HepG2 (cell line): ENCODE data around the gene PDZD2. TPM values are rescaled to one million over a fixed set of nuclear protein-coding genes. Genes with fewer than 3 reads are reported as not detected.

Experiments used
- ATAC-seq: fragments of 200-7000 bp; cut with Tn5 transposase; 3 replicates; pipeline ENCODE4 v1.9.1; 2020; ENCODE audit warnings: mild to moderate bottlenecking, moderate library complexity
- BruUV-seq: library from RNA; stranded (reverse); fragments of 400-500 nt; replicated peaks from 2 replicates; lab custom pipeline; 2021; lab: Mats Ljungman, UMichigan
- CTCF ChIA-PET: fragments of 300-600 bp; formaldehyde crosslinking; extraction: SDS; loops from one replicate; lab custom pipeline; 2021; ENCODE audit warnings: low total read pairs, inconsistent platforms, low intra/inter-chr PET ratio; lab: Yijun Ruan, JAX
- POLR2A ChIA-PET: fragments of 350-600 bp; sonication (Branson Sonifier 250); formaldehyde crosslinking; loops from one replicate; lab custom pipeline; 2020; ENCODE audit warnings: antibody characterized with exemption, inconsistent platforms; lab: Yijun Ruan, JAX
- DNase-seq: peaks from one replicate; pipeline ENCODE4 v3.0.0-alpha.2; 2015; ENCODE audit warnings: low spot score
- FAIRE-seq: peaks from 3 replicates; lab custom pipeline; 2011; peaks lifted over from hg19 to GRCh38; lab: Jason Lieb, UNC
- H2AFZ ChIP-seq: one replicate; pipeline ENCODE4 v1.6.1; 2011; ENCODE audit warnings: low read length, inconsistent platforms
- H3K27ac ChIP-seq: fragments of 300-600 bp; 3 replicates; pipeline ENCODE4 v1.8.0; 2011; ENCODE audit warnings: mixed run types, mild to moderate bottlenecking, mixed read lengths, low read length, inconsistent platforms; ENCODE audit not compliant: insufficient read depth; ENCODE audit errors: extremely low read length
- H3K27me3 ChIP-seq, 2 experiments: fragments of 200-600 bp in 1 of 2; 2 replicates in 1 of 2; 3 replicates in 1 of 2; pipeline versions ENCODE4 v1.6.0 to v1.8.0; 2011; ENCODE audit warnings: low read length in 2 of 2, mild to moderate bottlenecking in 2 of 2, moderate library complexity in 2 of 2, inconsistent platforms in 1 of 2; ENCODE audit not compliant: insufficient read depth in 2 of 2, control insufficient read depth in 1 of 2
- H3K36me3 ChIP-seq, 2 experiments: fragments of 200-600 bp in 1 of 2; replicated peaks in 1 of 2; 2 replicates in 1 of 2; 3 replicates in 1 of 2; pipeline versions ENCODE4 v1.5.1 to v1.8.0; 2011; ENCODE audit warnings: low read length in 2 of 2, inconsistent platforms in 1 of 2; ENCODE audit not compliant: insufficient read depth in 2 of 2, control insufficient read depth in 1 of 2
- H3K4me1 ChIP-seq: 2 replicates; pipeline ENCODE4 v1.5.1; 2012; ENCODE audit warnings: low read length, inconsistent platforms; ENCODE audit not compliant: insufficient read depth
- H3K4me2 ChIP-seq: 2 replicates; pipeline ENCODE4 v1.6.0; 2011; ENCODE audit warnings: low read depth, low read length, inconsistent platforms
- H3K4me3 ChIP-seq, 3 experiments: fragments of 200-600 bp in 1 of 3; sonication (generic), shearing (Covaris generic) in 1 of 3; replicated peaks in 1 of 3; 2 replicates each; pipeline ENCODE4 v1.5.1; 2011 to 2016; ENCODE audit warnings: low read length in 3 of 3, inconsistent platforms in 2 of 3, low read depth in 2 of 3, mild to moderate bottlenecking in 2 of 3, control low read depth in 1 of 3, mixed read lengths in 1 of 3; ENCODE audit not compliant: insufficient read depth in 1 of 3
- H3K79me2 ChIP-seq: one replicate; pipeline ENCODE4 v1.6.1; 2011; ENCODE audit warnings: low read length, inconsistent platforms; ENCODE audit not compliant: insufficient read depth
- H3K9ac ChIP-seq: 2 replicates; pipeline ENCODE4 v1.6.0; 2011; ENCODE audit warnings: mild to moderate bottlenecking, low read depth, low read length, inconsistent platforms; ENCODE audit not compliant: insufficient read depth
- H3K9me3 ChIP-seq: 2 replicates; pipeline ENCODE4 v1.5.1; 2012; ENCODE audit warnings: mild to moderate bottlenecking, low read length
- H4K20me1 ChIP-seq: 2 replicates; pipeline ENCODE4 v1.6.0; 2011; ENCODE audit warnings: inconsistent platforms, mild to moderate bottlenecking, low read length, moderate library complexity; ENCODE audit not compliant: insufficient read depth
- CEBPB ChIP-seq: IDR thresholded peaks from 2 replicates; pipeline ENCODE4 v1.6.1; 2011; ENCODE audit warnings: low read depth, low read length, improper control_type of control experiment, borderline replicate concordance
- HIVEP1 ChIP-seq: sonication (generic); formaldehyde crosslinking; IDR thresholded peaks from 2 replicates; pipeline ENCODE4 v1.4.0; 2020; ENCODE audit warnings: mild to moderate bottlenecking, missing genetic modification reagents
- MBD4 ChIP-seq: IDR thresholded peaks from 2 replicates; pipeline ENCODE4 v1.6.1; 2012; ENCODE audit warnings: low read length, inconsistent platforms, borderline replicate concordance
- SMC3 ChIP-seq: IDR thresholded peaks from 2 replicates; pipeline ENCODE4 v1.6.1; 2011; ENCODE audit warnings: low read length, improper control_type of control experiment
- YEATS2 ChIP-seq: sonication (generic); formaldehyde crosslinking; IDR thresholded peaks from 2 replicates; pipeline ENCODE4 v1.4.0; 2020; ENCODE audit warnings: missing genetic modification reagents, borderline replicate concordance
- ZFP62 ChIP-seq: sonication (generic); formaldehyde crosslinking; IDR thresholded peaks from 2 replicates; pipeline ENCODE4 v1.4.0; 2020; ENCODE audit warnings: missing genetic modification reagents
- ZNF264 ChIP-seq: sonication (generic); formaldehyde crosslinking; IDR thresholded peaks from 2 replicates; pipeline ENCODE4 v1.4.0; 2020; ENCODE audit warnings: missing genetic modification reagents
- ZNF3 ChIP-seq: IDR thresholded peaks from 2 replicates; pipeline ENCODE4 v1.7.0; 2017; ENCODE audit warnings: inconsistent platforms
- ZNF460 ChIP-seq: sonication (generic); formaldehyde crosslinking; IDR thresholded peaks from 2 replicates; pipeline ENCODE4 v1.5.1; 2020; ENCODE audit warnings: missing genetic modification reagents, mild to moderate bottlenecking, borderline replicate concordance
- ZNF768 ChIP-seq: sonication (generic); formaldehyde crosslinking; IDR thresholded peaks from 2 replicates; pipeline ENCODE4 v1.4.0; 2020; ENCODE audit warnings: missing genetic modification reagents
- ZNF792 ChIP-seq: IDR thresholded peaks from 2 replicates; pipeline ENCODE4 v1.6.1; 2016
- WGBS: methylation state at CpG from one replicate; pipeline ENCODE4 v1.1.6; 2017; ENCODE audit warnings: low lambda C conversion rate; 5-methylcytosine and 5-hydroxymethylcytosine counted together
- in situ Hi-C: cut with HindIII; loops from 2 replicates; pipeline ENCODE4 v1.10.0; 2017; ENCODE audit warnings: low pct_unique_long_range_greater_than_20kb; ENCODE audit not compliant: extremely low pct_ligation_motif_present
- intact Hi-C: fragments of 100-400 bp; cut with micrococcal nuclease; formaldehyde crosslinking; loops from one replicate; pipeline ENCODE4 v1.10.0; 2022; ENCODE audit not compliant: unreplicated experiment
- polyA plus RNA-seq, 8 experiments: library from polyadenylated mRNA; depleted of rRNA in 3 of 8; stranded (reverse) in 7 of 8; unstranded in 1 of 8; fragments of >200 nt; fragmentation: Illumina TruSeq in 4 of 8; extraction: Trizol in 4 of 8; gene quantifications; 2 replicates each; pipeline versions ENCODE4 v1.2.1 to v1.2.3, GENCODE V29; 2011 to 2016; ENCODE audit warnings: low read depth in 4 of 8, missing spikeins in 1 of 8, mixed read lengths in 1 of 8; ENCODE audit not compliant: insufficient read depth in 1 of 8
- total RNA-seq, 5 experiments: library from RNA; depleted of rRNA; stranded (reverse); fragments of >200 nt; fragmentation: Illumina TruSeq; extraction: Trizol; gene quantifications; 2 replicates each; pipeline ENCODE4 v1.2.3, GENCODE V29; 2016; ENCODE audit warnings: low read depth in 1 of 5
- TF ChIP-seq, protein P1 (sequence below): sonication (generic); formaldehyde crosslinking; IDR thresholded peaks from 2 replicates; pipeline ENCODE4 v1.4.0; 2020; ENCODE audit warnings: mild to moderate bottlenecking, missing genetic modification reagents
- TF ChIP-seq, protein P2 (sequence below): sonication (generic); formaldehyde crosslinking; IDR thresholded peaks from 2 replicates; pipeline ENCODE4 v1.5.1; 2020; ENCODE audit warnings: missing genetic modification reagents, mild to moderate bottlenecking, borderline replicate concordance
- TF ChIP-seq, protein P3 (sequence below): sonication (generic); formaldehyde crosslinking; IDR thresholded peaks from 2 replicates; pipeline ENCODE4 v1.5.1; 2020; ENCODE audit warnings: missing genetic modification reagents, mild to moderate bottlenecking, borderline replicate concordance

Gene PDZD2
- total and polyA plus RNA-seq, 2 of the 13 experiments (the other 11 are each of a cell fraction or from before 2014, with no cell fraction given) = 0.04 TPM; not detected in 1

DNA sequence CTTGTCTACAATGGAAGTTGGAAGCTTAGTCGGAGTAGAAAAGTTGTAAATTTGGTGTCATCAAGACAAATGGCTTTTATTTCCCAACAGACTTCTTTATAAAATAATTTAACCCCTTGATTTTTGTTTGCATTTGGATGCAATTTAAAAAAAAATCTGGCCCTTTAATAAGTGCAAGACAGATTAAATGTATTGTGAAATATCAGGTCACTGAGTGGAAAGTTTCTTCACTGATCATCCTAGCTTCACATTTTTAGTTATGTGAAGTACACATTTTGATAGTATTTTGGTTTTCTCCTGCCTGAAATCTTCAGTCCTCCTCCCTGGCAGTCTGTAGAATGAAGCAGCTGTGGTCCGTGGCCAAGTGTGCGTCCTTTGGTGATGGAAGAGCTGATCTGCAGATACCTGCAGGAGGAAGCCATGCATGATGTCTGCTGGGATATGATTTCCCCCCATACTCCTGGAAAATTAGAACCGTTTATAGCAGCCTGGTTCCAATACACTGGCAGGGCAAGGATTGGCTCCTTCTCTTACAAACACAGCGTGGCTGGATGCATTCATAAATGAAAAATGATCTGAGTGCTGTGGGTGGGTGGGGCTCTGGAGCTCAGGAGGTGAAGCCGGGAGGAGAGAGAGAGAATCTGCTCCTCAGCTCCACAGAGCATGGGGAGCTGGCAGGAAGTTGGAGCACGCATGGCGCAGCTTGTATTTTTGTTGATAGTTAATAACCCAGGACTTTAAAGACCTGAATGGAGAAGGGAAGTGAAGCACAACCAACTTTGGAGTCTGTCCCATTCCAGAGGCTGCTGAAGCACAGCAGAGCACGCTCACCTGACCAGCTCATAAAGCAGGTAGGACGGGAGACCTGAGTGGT, 296.8 kb downstream of the PDZD2 start:
- no peak for FAIRE-seq
- Histone ChIP-seq H3K27ac (no peak overlapping the region), H3K27me3 (peaks cover 4 to 16% of the 10 kb centered on the region in 2 experiments; a peak in 3 of 5 replicates), H3K36me3 (no peaks in the 10 kb centered on the region), H2AFZ (no peak overlapping the region), H3K9me3 (no peaks in the 10 kb centered on the region), H3K79me2 (no peaks in the 10 kb centered on the region), H3K4me1 (no peaks in the 10 kb centered on the region), H4K20me1 (no peaks in the 10 kb centered on the region), H3K4me3 (no peak overlapping the region), H3K4me2 (no peak overlapping the region), H3K9ac (no peak overlapping the region)
- no TSS peak for BruUV-seq
- intact Hi-C loops = no loop called here
- ChIA-PET POLR2A (no interaction called here), CTCF (no interaction called here)
- WGBS = 27% methylated on average over 10 of the region's 10 CpGs
- in situ Hi-C loops = no loop called here
- ATAC-seq = no peak
- no peak for DNase-seq
- TF ChIP-seq CEBPB (peak; percentile 59; the same call in 1 of the 2 replicates), ZNF768 (no peak)

DNA sequence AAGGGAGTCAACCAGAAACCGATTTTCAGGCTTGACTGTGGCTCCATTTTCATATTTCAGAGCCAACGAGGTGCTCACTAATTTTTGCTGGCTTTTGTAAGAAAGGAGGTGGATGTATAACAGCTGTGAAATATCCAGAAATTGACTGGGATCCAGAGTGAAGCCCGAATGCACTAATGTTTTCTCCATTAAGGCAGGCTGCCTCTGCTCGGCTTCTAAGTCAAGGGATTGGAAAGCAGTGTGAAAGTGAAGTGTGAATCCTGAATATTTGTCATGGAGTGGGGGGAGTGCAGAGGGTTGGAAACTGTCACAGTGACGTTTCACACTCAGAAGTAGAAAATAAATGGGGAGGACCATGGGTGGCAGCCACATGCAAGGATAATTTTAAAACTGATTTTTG, 297.8 kb downstream of the PDZD2 start:
- ChIA-PET CTCF (no interaction called here), POLR2A (no interaction called here)
- no peak for ATAC-seq
- no peak for DNase-seq
- TF ChIP-seq ZFP62 (CRISPR knock-in tag) (no peak), ZNF792 (CRISPR knock-in tag) (no peak), ZNF264 (no peak), MBD4 (no peak), YEATS2 (CRISPR knock-in tag) (no peak), SMC3 (no peak), HIVEP1 (CRISPR knock-in tag) (no peak), ZNF460 (CRISPR knock-in tag) (no peak), ZNF3 (CRISPR knock-in tag) (no peak)
- TF ChIP-seq, protein P1, sequence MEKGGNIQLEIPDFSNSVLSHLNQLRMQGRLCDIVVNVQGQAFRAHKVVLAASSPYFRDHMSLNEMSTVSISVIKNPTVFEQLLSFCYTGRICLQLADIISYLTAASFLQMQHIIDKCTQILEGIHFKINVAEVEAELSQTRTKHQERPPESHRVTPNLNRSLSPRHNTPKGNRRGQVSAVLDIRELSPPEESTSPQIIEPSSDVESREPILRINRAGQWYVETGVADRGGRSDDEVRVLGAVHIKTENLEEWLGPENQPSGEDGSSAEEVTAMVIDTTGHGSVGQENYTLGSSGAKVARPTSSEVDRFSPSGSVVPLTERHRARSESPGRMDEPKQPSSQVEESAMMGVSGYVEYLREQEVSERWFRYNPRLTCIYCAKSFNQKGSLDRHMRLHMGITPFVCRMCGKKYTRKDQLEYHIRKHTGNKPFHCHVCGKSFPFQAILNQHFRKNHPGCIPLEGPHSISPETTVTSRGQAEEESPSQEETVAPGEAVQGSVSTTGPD (CRISPR knock-in tag) = no peak
- TF ChIP-seq, protein P2, sequence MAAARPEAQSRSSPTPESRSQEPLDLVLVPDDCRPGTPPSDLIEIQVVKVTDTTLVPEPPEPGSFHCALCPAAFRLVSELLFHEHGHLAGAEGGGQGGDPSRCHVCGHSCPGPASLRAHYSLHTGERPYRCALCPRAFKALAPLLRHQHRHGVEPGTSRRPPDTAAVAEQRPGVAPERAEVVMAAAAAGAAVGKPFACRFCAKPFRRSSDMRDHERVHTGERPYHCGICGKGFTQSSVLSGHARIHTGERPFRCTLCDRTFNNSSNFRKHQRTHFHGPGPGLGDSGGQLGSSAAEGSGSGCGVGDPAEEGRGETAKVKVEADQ (CRISPR knock-in tag) = no peak
- TF ChIP-seq, protein P3, sequence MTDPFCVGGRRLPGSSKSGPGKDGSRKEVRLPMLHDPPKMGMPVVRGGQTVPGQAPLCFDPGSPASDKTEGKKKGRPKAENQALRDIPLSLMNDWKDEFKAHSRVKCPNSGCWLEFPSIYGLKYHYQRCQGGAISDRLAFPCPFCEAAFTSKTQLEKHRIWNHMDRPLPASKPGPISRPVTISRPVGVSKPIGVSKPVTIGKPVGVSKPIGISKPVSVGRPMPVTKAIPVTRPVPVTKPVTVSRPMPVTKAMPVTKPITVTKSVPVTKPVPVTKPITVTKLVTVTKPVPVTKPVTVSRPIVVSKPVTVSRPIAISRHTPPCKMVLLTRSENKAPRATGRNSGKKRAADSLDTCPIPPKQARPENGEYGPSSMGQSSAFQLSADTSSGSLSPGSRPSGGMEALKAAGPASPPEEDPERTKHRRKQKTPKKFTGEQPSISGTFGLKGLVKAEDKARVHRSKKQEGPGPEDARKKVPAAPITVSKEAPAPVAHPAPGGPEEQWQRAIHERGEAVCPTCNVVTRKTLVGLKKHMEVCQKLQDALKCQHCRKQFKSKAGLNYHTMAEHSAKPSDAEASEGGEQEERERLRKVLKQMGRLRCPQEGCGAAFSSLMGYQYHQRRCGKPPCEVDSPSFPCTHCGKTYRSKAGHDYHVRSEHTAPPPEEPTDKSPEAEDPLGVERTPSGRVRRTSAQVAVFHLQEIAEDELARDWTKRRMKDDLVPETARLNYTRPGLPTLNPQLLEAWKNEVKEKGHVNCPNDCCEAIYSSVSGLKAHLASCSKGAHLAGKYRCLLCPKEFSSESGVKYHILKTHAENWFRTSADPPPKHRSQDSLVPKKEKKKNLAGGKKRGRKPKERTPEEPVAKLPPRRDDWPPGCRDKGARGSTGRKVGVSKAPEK = no peak
- FAIRE-seq = no peak
- no TSS peak for BruUV-seq
- 2% methylated on average over 5 of the region's 5 CpGs for WGBS
- no peak overlapping the region for H3K4me2 ChIP-seq
- H3K36me3 ChIP-seq = no peaks in the 10 kb centered on the region
- H3K79me2 ChIP-seq = no peaks in the 10 kb centered on the region
- H3K4me1 ChIP-seq = no peaks in the 10 kb centered on the region
- H2AFZ ChIP-seq = no peak overlapping the region
- no peaks in the 10 kb centered on the region for H4K20me1 ChIP-seq
- no peak overlapping the region for H3K27ac ChIP-seq
- intact Hi-C loops = no loop called here
- H3K9me3 ChIP-seq = no peaks in the 10 kb centered on the region
- in situ Hi-C loops = no loop called here
- H3K9ac ChIP-seq = no peak overlapping the region
- peaks cover 4 to 16% of the 10 kb centered on the region in 2 experiments; a peak in 2 of 5 replicates for H3K27me3 ChIP-seq
- no peak overlapping the region for H3K4me3 ChIP-seq
